Activated CD8-positive, alpha-beta T cell treated with anti-CD3 and anti-CD28 coated beads, Interleukin-2, amount 10 ng/mL, durations not matched to agents 7 days and 5 days (primary cell): ENCODE measurements around the gene LCN2. TPM values are rescaled to one million over a fixed set of nuclear protein-coding genes. Genes with fewer than 3 reads are reported as not detected.
"Not testable (repeated sequence)": the region's sequence is repeated elsewhere in the genome, so short reads cannot be mapped to it uniquely, and the experiment has no call there.

Source experiments
- ATAC-seq: fragments of 150-1000 bp; cut with Tn5 transposase; one replicate; pipeline ENCODE4 v1.10.0; 2021; ENCODE audit warnings: moderate library complexity
- CTCF ChIA-PET: fragments of 350-600 bp; sonication (Branson Sonifier 250); formaldehyde crosslinking; loops from one replicate; lab custom pipeline; 2021; ENCODE audit warnings: antibody characterized with exemption; lab: Charles Lee
- POLR2A ChIA-PET: fragments of 350-600 bp; sonication (Branson Sonifier 250); formaldehyde crosslinking; loops from one replicate; lab custom pipeline; 2021; ENCODE audit warnings: antibody characterized with exemption; lab: Charles Lee
- DNase-seq: peaks from one replicate; pipeline ENCODE4 v3.0.0-alpha.2; 2020
- H3K27ac Mint-ChIP-seq: one replicate; pipeline ENCODE4 v1.8.0; 2021; ENCODE audit warnings: mild to moderate bottlenecking, mixed read lengths
- H3K27me3 Mint-ChIP-seq: one replicate; pipeline ENCODE4 v1.8.0; 2021; ENCODE audit warnings: low read depth, mixed read lengths
- H3K36me3 Mint-ChIP-seq: one replicate; pipeline ENCODE4 v1.8.0; 2021; ENCODE audit warnings: low read depth, mixed read lengths
- H3K4me1 Mint-ChIP-seq: one replicate; pipeline ENCODE4 v1.8.0; 2021; ENCODE audit warnings: low read depth, mixed read lengths
- H3K4me3 Mint-ChIP-seq: one replicate; pipeline ENCODE4 v1.8.0; 2021; ENCODE audit warnings: mild to moderate bottlenecking, mixed read lengths
- H3K9me3 Mint-ChIP-seq: one replicate; pipeline ENCODE4 v1.8.0; 2022; ENCODE audit warnings: mixed read lengths; ENCODE audit not compliant: insufficient read depth
- total RNA-seq, 2 experiments: library from RNA; stranded (reverse); gene quantifications; one replicate each; pipeline ENCODE4 v1.2.3, GENCODE V29; 2021

Gene LCN2
- total RNA-seq, 2 experiments from 2014 or later, result not detected

DNA sequence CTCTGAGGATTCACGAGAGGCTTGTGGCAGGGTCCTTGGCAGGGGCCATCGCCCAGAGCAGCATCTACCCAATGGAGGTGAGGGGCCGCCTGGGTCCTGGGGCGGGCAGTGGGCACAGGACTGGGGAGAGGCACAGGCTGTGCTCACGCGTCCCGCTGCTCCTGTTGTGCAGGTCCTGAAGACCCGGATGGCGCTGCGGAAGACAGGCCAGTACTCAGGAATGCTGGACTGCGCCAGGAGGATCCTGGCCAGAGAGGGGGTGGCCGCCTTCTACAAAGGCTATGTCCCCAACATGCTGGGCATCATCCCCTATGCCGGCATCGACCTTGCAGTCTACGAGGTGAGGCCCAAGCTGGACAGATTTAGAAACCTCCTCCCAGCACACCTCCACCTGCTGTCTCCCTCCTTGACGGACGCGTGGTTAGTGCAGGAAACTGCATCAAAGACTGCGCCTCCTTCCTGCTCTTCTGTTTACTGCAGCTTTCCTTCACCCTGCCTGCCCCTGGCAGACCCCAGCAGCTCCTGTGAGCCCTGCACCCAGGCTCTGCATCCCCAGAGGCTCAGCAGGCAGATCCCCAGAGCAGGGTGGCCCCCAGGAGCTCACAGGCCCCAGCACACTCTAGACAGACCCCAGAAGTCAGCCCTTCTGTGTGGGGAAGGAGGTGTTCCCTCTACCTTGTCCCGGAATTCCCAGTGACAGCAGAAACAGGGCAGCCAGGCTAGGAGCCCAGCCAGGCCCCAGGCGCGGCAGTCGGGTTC, 42.9 kb upstream of the LCN2 start:
- DNase-seq, result no peak
- peaks cover 65% of the 10 kb centered on the region for H3K36me3 Mint-ChIP-seq
- peaks cover 32% of the 10 kb centered on the region for H3K4me1 Mint-ChIP-seq
- H3K27me3 Mint-ChIP-seq, result no peaks in the 10 kb centered on the region
- ChIA-PET POLR2A (interaction anchor here (0.5 kb wide), 1 partner anchor 839 kb away, joined by 3 read pairs; no protein-coding TSS in a partner anchor), CTCF (interaction anchor here (1.2 kb wide), 1 partner anchor 14 kb away, joined by 5 read pairs; no protein-coding TSS in a partner anchor)
- H3K27ac Mint-ChIP-seq, result peak overlapping the region; percentile 70
- H3K9me3 Mint-ChIP-seq, result no peaks in the 10 kb centered on the region
- H3K4me3 Mint-ChIP-seq, result no peak overlapping the region
- ATAC-seq, result peak; percentile 10

- DNase-seq (no peak), ATAC-seq (no peak)
- Mint-ChIP-seq H3K27me3 (no peaks in the 10 kb centered on the region), H3K4me1 (peaks cover 30% of the 10 kb centered on the region), H3K27ac (peak overlapping the region; percentile 70), H3K9me3 (no peaks in the 10 kb centered on the region), H3K36me3 (peaks cover 62% of the 10 kb centered on the region), H3K4me3 (no peak overlapping the region)
- ChIA-PET CTCF (interaction anchor here (1.2 to 2.7 kb wide), 2 partner anchors 11 to 163 kb away, joined by 3 to 16 read pairs; no protein-coding TSS in a partner anchor), POLR2A (no interaction called here)
Measured at GRCh38 chr9:128106940-128107467, 42.2 kb upstream of the LCN2 start.

GRCh38 chr9:128107468-128108268, 41.6 kb upstream of the LCN2 start:
- ChIA-PET CTCF (interaction anchor here (1.2 to 2.7 kb wide), 2 partner anchors 10 to 164 kb away, joined by 3 to 16 read pairs; no protein-coding TSS in a partner anchor), POLR2A (no interaction called here)
- Mint-ChIP-seq H3K27ac (peak overlapping the region; percentile 54), H3K4me1 (peaks cover 23% of the 10 kb centered on the region), H3K4me3 (no peak overlapping the region), H3K9me3 (no peaks in the 10 kb centered on the region), H3K27me3 (no peaks in the 10 kb centered on the region), H3K36me3 (peaks cover 55% of the 10 kb centered on the region)
- DNase-seq (no peak), ATAC-seq (no peak)

DNA sequence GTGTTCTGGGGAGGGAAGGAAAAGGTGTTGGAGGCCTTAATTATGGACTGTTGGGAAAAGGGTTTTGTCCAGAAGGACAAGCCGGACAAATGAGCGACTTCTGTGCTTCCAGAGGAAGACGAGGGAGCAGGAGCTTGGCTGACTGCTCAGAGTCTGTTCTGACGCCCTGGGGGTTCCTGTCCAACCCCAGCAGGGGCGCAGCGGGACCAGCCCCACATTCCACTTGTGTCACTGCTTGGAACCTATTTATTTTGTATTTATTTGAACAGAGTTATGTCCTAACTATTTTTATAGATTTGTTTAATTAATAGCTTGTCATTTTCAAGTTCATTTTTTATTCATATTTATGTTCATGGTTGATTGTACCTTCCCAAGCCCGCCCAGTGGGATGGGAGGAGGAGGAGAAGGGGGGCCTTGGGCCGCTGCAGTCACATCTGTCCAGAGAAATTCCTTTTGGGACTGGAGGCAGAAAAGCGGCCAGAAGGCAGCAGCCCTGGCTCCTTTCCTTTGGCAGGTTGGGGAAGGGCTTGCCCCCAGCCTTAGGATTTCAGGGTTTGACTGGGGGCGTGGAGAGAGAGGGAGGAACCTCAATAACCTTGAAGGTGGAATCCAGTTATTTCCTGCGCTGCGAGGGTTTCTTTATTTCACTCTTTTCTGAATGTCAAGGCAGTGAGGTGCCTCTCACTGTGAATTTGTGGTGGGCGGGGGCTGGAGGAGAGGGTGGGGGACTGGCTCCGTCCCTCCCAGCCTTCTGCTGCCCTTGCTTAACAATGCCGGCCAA, 40.8 kb upstream of the LCN2 start:
- H3K9me3 Mint-ChIP-seq, result no peaks in the 10 kb centered on the region
- no peak for ATAC-seq
- DNase-seq, result no peak
- peaks cover 16% of the 10 kb centered on the region for H3K4me1 Mint-ChIP-seq
- POLR2A ChIA-PET, result no interaction called here
- peaks cover 50% of the 10 kb centered on the region for H3K36me3 Mint-ChIP-seq
- no peak overlapping the region for H3K4me3 Mint-ChIP-seq
- CTCF ChIA-PET, result interaction anchor here (1.2 to 2.7 kb wide), 2 partner anchors 9 to 165 kb away, joined by 3 to 16 read pairs; no protein-coding TSS in a partner anchor
- H3K27ac Mint-ChIP-seq, result peak overlapping the region; percentile 54
- no peaks in the 10 kb centered on the region for H3K27me3 Mint-ChIP-seq

DNA sequence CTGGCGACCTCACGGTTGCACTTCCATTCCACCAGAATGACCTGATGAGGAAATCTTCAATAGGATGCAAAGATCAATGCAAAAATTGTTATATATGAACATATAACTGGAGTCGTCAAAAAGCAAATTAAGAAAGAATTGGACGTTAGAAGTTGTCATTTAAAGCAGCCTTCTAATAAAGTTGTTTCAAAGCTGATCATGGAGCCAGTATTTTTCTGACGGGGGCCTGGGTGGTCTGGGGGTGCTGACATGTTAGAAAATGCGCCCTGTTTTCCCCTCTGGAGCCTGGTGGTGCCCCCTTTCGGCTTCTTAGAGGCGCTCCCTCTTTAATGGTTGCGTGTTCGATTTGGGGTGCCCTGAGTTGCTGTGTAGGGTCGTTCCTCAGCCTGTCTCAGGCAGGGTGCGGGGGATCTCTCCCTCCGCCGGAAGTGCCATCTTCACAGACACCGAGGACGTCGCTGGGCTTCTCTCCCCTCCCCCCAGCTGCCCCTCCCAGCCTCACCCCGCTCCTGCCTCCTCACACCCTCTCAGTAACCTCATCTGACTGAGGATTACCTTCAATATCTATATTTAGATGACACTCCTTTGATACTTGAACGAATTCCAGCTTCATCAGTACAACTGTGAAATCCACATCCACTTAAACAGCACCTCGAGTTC, 40.1 kb upstream of the LCN2 start:
- DNase-seq (no peak), ATAC-seq (no peak)
- Mint-ChIP-seq H3K27me3 (no peaks in the 10 kb centered on the region), H3K9me3 (no peaks in the 10 kb centered on the region), H3K4me1 (peaks cover 8% of the 10 kb centered on the region), H3K4me3 (no peak overlapping the region), H3K27ac (no peak overlapping the region), H3K36me3 (peaks cover 45% of the 10 kb centered on the region)
- ChIA-PET CTCF (interaction anchor here (2.7 kb wide), 1 partner anchor 9 kb away, joined by 16 read pairs; no protein-coding TSS in a partner anchor), POLR2A (no interaction called here)

DNA sequence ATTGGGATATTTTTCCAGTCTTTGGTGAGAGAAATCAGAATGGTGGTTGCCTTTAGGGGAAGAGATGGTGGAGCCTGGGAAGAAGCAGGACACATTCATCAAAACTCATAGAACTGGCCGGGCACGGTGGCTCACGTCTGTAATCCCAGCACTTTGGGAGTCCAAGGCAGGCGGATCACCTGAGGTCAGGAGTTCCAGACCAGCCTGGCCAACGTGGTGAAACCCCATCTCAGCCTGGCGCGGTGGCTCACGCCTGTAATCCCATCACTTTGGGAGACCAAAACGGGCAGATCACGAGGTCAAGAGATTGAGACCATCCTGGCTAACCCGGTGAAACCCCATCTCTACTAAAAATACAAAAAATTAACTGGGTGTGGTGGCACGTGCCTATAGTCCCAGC, 37.5 kb upstream of the LCN2 start:
- H3K4me3 Mint-ChIP-seq, H3K9me3 Mint-ChIP-seq, H3K27me3 Mint-ChIP-seq, ATAC-seq, CTCF ChIA-PET, H3K27ac Mint-ChIP-seq, H3K4me1 Mint-ChIP-seq, DNase-seq: not testable (repeated sequence)
- POLR2A ChIA-PET, result interaction anchor here (0.7 kb wide), 1 partner anchor 40 kb away, joined by 3 read pairs; no protein-coding TSS in a partner anchor
- H3K36me3 Mint-ChIP-seq, result peaks cover 30% of the 10 kb centered on the region

GRCh38 chr9:128113526-128114325, 35.5 kb upstream of the LCN2 start:
- ChIA-PET CTCF (interaction anchor here (1.0 to 1.6 kb wide), 3 partner anchors 21 to 79 kb away, joined by 3 to 4 read pairs (median 3); partner anchors contain the start of genes NAIF1 and SLC25A25), POLR2A (no interaction called here)
- ATAC-seq (no peak), DNase-seq (no peak)
- Mint-ChIP-seq H3K9me3 (no peaks in the 10 kb centered on the region), H3K27ac (no peak overlapping the region), H3K27me3 (no peaks in the 10 kb centered on the region), H3K36me3 (peaks cover 18% of the 10 kb centered on the region), H3K4me3 (no peak overlapping the region), H3K4me1 (peaks cover 10% of the 10 kb centered on the region)

DNA sequence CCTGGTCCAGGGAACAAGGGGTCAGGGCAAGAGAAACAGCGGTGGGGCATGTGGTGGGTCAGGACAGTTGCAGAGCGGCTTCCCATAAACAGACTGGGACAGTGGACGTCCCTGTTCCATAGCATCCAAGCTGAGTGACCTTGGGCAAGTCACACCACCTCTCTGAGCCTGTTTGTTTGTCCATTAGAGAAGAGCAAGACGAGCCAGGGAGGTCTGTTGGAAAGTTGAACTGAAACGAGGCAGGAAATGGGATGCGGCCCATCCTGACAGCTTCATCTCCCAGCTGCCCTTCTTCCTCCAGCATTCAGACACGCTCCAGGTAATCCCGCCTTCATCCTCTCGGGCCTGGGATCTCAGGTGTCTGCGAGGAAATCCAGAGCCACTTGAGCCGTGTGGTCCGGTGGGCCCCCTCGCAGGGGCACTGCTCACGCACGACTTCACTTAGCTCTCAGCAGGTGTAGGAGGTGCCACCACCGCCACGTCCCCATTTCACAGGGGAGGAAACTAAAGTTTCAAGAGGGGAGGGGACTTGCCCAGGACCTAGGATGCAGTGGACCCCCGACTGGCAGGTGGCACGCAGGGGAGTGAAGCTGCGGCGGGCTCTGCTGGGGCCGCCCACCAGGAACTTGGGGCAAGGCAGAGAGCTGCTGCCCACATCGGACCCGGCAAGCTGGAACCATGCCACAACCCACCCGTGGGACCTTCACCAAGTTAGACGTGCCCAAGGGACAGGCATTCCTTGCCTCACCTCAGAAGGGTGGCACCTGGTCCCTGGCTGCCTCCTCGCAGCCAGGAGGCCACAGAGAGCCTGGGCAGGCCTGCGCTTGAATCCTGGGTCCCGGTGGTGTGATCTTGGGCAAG, 34.7 kb upstream of the LCN2 start:
- Mint-ChIP-seq H3K27ac (no peak overlapping the region), H3K36me3 (peaks cover 14% of the 10 kb centered on the region), H3K4me1 (peaks cover 10% of the 10 kb centered on the region), H3K4me3 (no peak overlapping the region), H3K27me3 (no peaks in the 10 kb centered on the region), H3K9me3 (no peaks in the 10 kb centered on the region)
- POLR2A ChIA-PET, result interaction anchor here (1.6 kb wide), 1 partner anchor 22 kb away, joined by 3 read pairs; no protein-coding TSS in a partner anchor
- CTCF ChIA-PET, result interaction anchor here (1.6 kb wide), 2 partner anchors 22 to 47 kb away, joined by 3 to 4 read pairs; partner anchors contain the start of genes NAIF1 and SLC25A25
- no peak for ATAC-seq
- DNase-seq, result no peak

DNA sequence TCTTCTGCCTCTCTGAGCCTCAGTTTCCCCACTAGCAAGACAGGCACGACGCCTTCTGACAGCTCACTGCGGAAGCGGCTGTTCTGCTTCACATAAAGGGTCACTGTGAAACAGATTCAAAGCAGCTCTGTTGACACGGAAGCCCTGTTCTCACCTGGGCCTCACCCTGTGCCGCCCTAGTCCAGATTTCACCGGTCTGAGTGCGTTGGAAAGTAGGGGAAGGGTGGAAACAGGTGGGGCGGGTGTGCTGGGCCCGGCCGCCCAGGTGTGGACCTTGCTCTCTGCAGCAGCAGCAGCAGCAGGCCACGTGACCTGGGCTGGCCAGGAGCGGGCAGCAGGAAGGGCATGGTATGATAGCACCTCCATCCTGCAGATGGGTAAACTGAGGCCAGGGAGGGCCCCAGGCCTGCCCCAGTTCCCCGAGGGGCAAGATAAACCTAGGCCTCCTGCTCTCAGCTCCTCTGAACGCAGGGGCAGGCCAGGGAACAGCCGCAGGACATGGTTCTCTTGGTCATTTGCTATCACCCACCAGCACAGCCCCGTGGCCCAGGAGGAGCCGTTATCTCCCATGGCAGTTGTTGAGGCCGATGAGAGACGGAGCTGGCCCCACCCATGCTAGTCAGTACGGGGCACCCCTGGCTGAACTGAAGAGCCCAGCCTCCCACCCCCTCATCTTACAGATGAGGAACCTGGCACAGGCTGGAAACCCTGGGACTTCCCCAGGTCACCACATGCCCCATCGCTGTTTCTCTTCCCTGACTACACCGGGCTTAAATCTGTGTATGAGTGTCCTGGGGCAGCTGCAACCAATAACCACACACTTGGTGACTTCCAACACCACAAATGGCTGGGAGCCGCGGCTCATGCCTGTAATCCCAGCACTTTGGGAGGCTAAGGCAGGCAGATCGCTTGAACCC, 33.8 kb upstream of the LCN2 start:
- ChIA-PET CTCF (interaction anchor here (0.8 to 2.8 kb wide), 5 partner anchors 11 to 161 kb away, joined by 3 to 24 read pairs (median 4); no protein-coding TSS in a partner anchor), POLR2A (interaction anchor here (1.6 kb wide), 1 partner anchor 23 kb away, joined by 3 read pairs; no protein-coding TSS in a partner anchor)
- ATAC-seq (no peak), DNase-seq (no peak)
- peaks cover 11% of the 10 kb centered on the region for H3K36me3 Mint-ChIP-seq
- H3K27ac Mint-ChIP-seq, result no peak overlapping the region
- H3K4me3 Mint-ChIP-seq, result no peak overlapping the region
- peaks cover 10% of the 10 kb centered on the region for H3K4me1 Mint-ChIP-seq
- H3K27me3 Mint-ChIP-seq, result no peaks in the 10 kb centered on the region
- no peaks in the 10 kb centered on the region for H3K9me3 Mint-ChIP-seq
